Measurements from ENCODE around the gene WNT2.
"Not testable (repeated sequence)": the region's sequence is repeated elsewhere in the genome, so short reads cannot be mapped to it uniquely, and the experiment has no call there.

Gene WNT2

DNA sequence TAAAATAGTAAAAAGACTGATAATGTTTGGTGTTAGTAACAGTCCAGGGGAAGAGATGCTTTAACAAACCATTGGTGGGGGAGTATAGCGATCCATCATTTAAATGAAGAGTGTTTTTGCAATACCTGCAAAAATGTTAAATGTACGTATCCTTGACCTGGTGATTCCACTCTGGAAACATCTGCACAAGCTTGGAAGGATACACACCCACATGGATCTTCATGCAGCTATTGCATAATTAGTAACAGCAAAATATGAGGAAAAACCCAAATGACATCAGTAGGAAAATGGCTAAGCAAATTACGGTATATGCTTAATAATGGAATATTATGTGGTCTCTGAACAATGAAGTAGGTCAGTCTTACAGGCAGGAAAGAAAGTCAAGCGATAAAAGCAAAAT lies 20.5 kb downstream of the WNT2 start:
- DNase-seq, result no peak

DNA sequence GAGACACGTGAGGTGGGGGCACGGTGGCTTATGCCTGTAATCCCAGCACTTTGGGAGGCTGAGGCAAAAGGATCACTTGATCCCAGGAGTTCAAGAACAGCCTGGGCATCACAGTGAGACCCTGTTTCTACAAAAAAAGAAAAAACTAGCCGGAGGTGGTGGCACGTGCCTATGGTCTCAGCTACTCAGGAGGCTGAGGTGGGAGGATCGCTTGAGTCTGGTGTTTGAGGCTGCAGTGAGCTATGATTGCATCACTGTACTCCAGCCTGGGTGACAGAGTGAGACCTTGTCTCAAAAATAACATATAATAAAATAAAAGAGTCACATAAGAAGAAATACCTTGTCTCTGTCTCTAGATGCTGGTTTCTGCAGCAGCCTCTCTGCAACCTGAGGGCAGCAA lies 22.4 kb downstream of the WNT2 start:
- DNase-seq, result not testable (repeated sequence)

DNA sequence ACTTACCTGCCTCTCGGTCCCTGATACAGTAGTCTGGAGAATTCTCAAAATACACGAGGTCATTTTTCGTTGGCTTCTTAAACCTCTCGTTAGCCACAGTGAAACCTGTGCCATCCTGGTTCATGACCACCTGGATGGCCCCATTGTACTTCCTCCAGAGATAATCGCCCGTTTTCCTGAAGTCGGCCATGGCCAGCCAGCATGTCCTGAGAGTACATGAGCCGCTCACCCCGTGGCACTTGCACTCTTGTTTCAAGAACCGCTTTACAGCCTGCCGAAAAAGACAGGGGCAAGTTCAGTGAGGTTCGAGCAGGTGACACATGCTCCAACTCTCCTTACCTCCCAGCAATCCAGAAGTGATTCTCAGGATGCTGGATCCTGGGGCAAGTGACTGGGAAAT lies 25.3 kb downstream of the WNT2 start:
- no peak for DNase-seq

DNA sequence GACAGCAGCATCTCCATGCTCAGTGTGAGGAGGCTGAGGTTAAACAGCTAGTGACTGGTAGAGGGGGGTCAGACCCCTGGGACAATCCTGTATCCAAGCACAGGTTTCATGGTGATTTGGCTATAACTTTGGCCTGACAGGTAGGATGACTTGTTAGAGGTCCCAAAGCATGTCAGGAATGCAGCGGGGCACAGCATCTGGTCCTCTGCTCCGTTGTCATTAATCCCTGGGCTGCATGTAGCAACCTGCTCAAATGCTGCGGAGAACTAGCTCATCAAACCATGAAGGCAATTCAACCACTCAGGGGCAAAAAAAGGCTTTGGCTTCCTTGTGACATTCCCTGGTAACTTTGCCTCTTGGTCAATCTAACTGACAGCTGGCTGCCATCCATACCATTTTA lies 26.8 kb downstream of the WNT2 start:
- no peak for DNase-seq

DNA sequence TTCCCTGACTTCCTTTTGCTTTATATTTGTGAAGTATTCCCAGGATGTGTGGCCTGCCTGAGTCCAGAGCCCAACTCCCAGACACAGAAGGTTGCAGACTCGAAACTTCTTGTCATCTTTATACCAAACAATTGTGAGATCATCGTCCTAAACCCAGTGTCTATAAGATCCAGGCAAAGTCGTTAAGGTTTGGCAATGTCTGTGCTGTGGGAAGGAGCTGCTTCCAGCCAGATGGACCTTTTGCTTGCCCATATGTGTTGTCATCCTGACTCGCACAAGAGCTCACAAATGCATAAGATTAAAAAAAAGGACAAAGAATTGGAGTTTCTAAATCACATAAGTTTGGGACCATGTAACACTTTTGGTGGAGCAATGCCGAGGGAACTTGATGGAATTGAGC lies 37.0 kb downstream of the WNT2 start:
- no peak for DNase-seq

DNA sequence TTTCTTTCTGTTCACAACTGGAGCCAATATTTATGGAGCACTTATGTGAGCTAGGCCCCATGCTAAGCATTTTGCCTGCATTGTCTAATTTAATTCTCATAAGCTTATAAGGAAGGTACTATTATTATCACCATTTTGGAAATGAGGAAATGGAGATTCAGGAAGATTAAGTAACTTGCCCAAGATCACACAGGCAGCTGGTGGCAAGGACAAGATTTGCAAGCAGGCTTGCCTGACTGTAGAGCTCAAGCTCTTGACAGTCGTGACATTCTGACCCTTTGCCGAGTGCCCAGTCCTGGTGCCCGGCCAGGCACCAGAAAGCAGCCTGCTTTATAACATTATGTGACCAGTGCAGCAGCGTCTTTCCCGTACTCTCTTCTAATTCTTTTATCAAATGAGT lies 38.2 kb downstream of the WNT2 start:
- no peak for DNase-seq

DNA sequence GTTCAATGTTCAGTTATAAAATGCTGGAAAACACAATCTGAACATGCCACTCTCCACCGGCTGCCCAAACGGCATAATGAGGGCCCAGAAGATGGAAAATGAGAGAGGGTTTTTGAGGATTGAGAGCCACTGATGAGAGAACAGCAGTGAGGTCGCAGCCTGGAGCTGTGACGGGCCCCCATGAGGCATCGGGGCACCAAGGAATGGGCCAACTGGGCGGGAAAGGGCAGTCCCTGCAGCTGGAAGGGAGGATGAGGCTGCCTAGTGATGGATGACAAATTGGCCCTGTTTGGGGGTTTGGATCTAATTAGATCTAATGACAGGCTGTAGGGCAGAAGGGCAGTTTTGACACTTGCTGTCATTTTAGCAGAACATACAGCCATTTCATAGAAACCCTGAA lies 39.1 kb downstream of the WNT2 start:
- no peak for DNase-seq

DNA sequence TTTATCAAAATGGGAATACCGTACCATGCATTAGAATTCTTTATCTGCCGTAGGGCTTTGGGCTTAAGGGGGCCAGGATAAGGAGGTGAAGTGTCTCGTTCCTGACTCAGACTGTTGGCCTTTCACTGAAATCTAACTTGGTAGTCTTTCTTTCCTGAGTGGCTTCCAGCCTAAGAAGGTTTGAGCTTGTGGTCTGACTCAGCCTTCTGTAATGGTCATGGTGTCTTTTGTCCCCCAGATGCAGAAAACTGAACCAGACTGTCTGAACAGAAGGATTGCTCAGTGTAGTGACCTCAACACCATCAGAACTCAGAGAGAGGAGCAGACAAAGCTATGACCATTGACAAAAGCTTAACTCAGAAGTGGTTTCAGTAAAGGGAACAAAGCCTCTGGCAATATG lies 39.5 kb downstream of the WNT2 start:
- no peak for DNase-seq

DNA sequence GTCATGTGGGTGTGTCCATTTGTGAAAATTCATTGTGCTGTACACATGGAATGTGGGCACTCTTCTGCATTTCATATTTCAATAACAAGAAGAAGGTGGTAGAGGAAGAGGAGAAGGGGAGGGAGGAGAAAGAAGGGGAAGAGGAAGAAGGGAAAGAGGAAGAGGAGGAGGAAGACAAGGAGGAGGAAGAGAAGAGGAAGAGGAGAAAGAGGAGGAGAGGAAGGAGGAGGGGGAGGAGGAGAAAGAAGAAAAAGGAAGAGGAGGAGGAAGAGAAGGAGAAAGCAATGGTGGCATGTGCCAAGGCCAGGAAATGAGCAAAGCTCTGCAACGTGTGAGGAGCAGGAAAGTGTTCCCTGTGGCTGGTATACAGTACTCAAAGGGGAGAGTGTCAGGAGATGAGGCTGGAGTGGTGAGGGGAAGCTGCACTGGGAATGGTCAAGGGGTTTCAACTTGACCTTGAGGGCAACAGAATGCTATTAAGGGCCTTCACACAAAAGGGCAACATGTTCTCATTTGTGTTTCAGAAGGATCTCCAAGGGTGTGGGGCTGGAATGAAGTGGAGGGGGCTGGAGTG lies 40.5 kb downstream of the WNT2 start:
- DNase-seq, result no peak

DNA sequence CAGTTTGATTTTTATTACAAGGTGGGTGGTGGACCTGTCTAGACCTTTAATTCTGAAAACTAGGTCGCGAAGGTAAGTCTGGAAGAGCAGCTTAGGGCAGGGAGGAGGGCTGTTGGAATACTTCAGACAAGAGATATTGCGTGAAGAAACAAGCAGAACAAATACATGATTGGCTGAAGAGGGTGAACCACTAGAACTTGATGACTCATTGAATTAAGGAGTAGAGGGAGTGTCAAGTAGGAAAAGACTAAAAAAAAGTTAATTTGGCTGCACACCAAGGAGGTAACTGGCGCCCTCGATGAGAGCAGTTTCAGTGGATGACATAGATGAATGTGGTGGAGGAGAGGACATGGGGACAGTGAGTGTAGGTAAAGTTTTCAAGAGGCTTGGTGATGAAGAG lies 41.3 kb downstream of the WNT2 start:
- DNase-seq, result peak; percentile 16

DNA sequence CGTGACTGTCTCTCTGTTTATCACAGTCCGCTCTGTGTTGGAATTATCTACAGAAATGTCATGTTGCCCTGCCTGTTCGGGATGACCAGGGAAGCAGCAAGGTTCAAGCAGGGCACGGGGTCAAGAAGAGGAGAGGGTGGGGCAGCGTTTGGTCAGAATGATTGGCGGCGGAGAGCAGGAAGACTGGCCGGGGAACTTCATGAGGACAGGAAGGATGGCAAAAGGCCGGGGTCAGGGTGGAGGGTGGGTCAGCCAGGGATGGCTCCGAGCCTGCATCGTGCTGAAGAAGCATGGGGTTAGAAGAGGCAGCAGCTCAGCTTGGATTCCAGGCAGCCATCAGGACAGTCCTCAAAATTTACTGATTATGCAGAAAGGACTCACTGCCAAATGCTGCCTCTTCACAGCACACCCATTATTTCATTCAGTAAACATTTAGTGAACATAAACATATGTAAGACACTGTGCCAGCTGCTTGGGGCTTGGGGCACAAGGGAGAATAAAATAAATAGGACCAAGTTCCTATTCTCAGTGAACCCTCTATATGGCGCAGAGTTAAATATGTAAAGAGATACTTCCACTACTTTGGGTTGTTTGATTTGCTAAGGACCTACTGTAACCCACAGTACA lies 42.8 kb downstream of the WNT2 start:
- peak; percentile 84 for DNase-seq

DNA sequence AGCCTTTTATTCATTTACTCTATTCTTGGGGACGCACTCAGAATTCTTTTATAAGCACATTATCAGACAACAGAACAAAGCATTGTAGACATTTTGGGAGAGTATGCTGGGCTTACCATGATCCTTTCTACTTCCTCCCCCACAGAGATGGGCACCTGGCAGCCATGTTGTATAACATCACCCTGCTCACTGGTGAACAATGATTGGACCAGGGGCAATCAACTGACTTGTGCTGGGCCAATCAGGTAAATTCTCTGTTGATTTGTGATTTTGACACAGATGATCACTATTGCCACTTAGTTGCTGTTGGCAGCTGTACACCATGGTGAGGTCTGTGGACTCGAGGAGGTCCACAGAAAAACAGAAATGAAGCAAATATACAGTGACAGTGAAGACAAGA lies 43.7 kb downstream of the WNT2 start:
- DNase-seq, result no peak

DNA sequence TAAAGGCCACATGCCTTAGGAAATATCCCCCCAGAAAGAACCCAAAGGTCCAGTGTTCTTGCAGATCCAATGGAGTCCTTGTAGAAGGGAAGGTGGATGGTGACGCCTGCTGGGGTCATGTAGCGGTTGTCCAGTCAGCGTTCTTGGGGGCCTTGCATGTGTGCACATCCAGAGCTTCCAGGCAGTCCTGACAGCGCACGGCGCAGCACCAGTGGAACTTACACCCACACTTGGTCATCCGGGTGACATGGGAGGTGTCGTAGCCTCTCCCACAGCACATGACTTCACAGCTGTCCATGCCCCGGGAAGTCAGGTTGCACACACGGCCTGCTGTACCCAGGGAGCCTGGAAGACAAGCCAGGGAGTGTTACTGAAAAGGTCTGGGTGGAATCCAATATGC lies 44.8 kb downstream of the WNT2 start:
- DNase-seq, result no peak

DNA sequence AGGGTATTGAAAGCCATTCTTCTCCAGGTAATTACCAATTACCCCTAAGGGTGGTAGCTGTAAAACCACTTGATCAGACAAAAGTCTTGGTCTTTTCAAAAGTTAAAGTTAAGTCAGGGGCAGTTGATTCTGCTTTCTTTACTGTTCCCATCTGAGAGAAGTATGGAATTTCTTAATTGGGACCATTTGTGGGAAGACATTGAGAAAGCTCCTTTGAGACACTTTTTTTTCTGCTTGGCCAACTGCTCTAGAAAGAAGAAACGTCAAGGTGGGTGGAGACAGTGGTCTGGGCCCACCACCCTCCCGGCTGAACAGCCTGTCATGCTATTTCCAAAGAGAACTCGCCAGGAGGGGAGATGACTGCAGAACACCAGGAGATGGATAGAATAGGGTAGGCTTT lies 45.3 kb downstream of the WNT2 start:
- DNase-seq, result no peak

DNA sequence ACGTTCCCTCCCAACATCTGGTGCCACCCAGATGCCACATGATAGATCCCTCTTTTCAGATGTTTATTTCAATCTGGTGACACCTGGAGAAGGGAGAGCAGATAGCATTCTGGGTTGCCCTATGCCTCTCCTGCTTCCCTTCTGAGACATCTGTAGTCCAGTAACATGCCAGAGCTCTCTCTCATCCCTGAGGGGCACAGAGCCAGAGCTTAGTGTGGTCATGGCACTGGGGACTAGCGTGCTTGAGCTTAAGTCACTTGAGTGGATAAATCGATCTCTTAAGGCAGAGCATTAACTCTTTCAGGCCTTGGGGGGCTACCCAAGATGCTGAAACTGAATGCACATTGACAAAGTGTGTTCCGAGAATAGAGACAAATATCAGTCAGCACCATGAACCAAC lies 47.9 kb downstream of the WNT2 start:
- no peak for DNase-seq

DNA sequence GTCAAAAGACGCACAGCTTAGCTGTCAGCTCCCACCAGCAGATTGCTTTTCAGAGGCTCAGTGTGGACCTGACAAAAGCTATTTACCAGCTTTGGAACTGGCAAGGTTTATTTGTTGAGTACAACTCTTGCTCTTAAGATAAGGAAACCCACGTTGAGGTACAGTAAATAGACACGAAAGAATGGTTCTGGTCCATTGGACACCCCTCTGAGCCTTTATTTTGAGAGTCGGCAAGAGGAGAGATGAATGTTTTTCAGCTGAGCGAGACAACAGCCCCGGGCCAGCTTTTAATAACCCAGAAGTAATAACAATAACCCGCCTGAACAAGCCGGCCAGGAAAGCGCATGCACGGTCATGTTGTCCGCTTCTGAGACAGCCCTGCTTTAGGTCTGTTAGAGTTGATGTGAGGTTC lies 49.0 kb downstream of the WNT2 start:
- peak; percentile 97 for DNase-seq

DNA sequence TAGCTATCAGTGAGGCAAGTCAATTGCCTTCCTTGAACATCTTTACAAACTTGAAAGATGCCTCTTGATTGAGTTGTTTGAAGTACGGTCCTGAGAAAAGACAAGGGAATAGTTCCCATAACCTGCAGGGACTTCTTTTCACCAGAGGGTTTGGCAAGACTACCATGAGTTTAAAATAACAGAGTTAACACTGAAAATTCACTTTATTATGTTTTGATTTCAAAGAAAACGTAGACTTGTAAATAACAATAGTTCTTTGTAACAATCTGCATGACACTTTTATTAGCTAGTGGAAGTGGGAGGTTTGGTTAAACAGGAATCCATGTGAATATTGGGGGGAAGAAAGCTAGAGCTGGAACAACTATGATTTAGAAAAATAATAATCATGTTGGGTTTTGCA lies 49.5 kb downstream of the WNT2 start:
- DNase-seq, result no peak

DNA sequence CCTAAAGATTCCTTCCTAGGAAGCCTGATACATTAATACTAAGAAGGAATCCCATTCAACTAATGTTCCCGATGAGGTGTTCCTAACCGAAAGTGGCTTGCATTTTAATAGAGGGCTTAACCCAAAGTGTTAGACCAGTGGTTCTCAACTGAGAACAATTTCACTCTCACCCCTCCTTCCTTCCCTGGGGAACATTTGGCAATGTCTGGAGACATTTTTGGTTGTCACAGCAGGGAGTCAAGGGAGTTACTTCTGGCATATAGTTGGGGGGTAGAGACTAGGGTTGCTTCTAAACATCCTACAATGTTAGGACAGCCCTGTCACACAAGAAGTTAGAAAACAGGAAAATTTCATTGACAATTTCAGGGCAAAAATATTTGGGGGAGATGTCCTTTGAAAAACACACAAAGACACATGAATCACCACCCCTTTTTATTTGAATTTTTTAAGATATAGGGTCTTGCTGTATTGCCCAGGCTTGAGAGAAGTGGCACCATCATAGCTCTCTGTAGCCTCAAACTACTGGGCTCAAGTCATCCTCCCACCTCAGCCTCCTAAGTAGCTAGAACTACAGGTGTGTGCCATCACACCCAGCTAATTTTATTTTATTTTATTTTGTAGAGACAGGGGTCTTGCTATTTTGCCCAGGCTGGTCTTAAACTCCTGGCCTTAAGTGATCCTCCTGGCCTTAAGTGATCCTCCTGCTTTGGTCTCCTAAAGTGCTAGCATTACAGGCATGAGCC lies 50.7 kb downstream of the WNT2 start:
- DNase-seq, result no peak

DNA sequence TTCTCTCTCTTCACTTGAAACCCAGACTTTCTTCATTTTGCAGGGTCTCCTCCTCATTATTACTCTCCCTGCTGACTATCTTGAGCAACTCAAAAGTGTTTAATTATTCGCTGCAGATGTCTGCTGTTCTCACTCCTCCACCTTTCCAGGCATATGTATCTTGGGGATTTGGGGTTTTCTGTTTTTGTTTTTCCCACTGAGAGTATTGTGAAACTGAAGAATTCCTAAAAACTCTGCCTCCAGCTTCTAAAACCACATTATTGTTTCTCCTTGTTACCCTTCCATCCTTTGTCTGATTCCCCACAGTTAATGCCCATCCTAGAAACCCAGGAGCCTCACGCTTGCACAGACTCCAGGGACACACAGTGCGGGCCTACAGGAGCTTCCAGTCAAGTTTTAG lies 51.3 kb downstream of the WNT2 start:
- DNase-seq, result no peak

DNA sequence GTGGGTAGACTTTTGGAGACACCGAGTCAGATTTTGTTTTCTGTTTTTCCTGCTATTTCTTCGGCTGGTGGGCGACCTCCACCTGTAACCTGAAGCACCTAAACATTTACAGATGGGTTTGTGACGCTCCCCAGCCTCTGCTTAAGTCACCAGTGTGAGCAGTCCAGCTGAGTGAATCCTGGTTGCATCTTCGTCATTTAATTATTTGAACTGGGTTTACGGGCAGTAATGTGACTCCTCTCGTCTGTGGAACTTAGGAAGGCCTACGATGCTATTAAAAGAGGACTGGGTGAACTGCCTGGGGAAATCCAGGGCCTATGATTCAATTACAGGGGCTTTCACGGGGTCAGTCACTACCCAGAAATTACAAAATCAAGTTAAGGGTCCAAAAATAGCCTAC lies 52.5 kb downstream of the WNT2 start:
- DNase-seq, result no peak

DNA sequence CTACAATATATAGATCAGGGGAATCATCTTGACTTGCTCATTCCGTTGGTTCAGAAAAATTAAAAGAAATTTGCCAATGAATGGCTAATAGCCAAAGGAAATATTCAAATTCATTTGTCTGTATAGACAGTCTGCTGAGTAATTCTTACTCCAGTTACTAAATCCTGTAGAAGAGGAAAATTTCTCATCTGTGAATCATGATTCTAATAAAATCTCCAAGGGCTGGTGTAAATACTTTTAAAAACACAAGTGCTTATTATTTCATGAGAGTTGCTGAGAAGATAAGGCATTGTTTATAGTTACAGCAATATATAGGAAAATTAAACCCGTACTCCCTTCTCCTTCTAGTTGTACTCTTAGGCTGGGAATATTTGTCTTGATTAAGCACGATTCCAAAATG lies 53.0 kb downstream of the WNT2 start:
- DNase-seq, result no peak

DNA sequence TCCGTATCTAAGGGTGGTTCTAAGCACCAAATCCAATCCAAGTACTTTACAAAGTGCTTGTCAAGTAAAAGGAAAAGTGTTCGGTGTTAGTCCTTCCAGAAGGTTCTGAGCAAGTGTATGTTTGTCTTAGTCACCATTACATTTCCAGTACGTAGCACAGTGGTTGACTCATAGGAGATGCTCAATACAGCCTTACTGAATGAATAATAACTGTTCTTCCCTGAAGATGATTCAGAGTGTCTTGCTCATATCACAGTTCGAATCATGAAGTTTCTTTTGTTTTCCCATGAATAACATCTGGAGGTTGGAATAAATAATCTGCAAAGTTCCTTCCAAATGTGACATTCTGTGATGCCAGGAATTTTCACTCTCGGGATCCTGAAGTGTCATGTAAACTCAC lies 53.4 kb downstream of the WNT2 start:
- DNase-seq, result no peak

DNA sequence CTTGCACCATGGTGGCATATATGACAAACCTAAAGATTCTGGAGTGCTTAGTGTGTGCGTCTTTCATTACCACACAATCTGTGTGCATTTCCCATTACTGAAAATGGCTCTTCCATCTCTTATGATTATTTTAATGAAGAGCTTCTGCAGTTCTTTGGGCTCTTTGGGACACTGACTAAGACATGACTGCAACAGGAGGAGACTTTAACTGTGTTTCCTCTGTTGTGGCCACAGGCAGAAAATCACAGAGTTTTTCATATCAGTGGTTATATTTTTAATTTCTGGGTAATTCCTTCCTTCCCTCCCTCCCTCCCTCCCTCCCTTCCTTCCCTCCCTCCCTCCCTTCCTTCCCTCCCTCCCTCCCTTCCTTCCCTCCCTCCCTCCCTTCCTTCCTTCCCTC lies 58.1 kb downstream of the WNT2 start:
- no peak for DNase-seq

DNA sequence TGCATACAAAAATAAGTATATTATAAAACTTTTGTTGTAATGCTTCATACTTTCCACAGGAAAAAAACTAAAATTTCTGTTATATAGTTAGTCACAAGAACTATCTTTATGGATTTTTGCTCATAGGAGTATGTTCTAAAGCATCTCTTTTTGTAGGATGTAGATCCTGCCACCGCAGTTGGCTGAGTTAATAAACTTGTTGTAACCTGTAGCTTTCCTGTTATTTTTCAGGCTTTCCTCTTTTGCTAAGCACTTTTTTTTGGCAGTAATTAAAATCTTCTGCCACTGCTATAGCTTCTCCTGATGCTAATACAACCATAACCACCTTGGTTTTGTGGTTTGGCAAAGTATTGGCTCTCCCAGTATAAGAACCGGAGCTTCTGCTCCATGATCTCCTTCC lies 60.3 kb downstream of the WNT2 start:
- no peak for DNase-seq

DNA sequence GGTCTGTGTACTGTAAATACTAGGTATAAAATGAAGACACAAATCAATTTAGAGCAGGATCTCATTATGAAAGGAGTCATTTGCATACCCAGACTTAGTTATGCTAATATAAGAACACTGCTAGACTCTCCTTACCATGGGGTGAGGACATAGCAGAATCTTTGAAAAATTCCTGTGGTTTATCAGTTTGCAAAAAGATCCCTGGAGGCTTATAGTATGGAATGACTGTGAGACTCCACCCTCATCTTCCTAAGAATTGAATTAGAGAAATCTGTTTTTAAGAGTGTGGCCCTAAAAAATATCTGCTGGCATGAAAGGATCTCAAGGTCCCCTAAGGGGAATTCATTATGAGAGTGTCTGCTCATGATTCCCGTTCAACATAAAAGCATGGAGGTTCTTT lies 63.2 kb downstream of the WNT2 start:
- no peak for DNase-seq
